Panc1 (cell line): ENCODE data around the gene C1orf198.

ENCODE experiments used
- CTCF ChIP-seq: fragments of 450-650 bp; IDR thresholded peaks from 2 replicates; pipeline ENCODE4 v1.5.1; 2017; ENCODE audit warnings: mild to moderate bottlenecking
- SIN3A ChIP-seq: IDR thresholded peaks from 2 replicates; pipeline ENCODE4 v1.6.1; 2012; ENCODE audit warnings: low read depth, mild to moderate bottlenecking, low read length, moderate library complexity, borderline replicate concordance; ENCODE audit not compliant: insufficient read depth

- no peak for TF ChIP-seq CTCF
- TF ChIP-seq SIN3A = no peak
These were observed 71.7 kb downstream of the C1orf198 start for GRCh38 chr1:230796626-230797025.
